H54 (cell line): ENCODE measurements around the gene OSTM1.
A peak's percentile ranks its signal among the peaks of the same experiment; 100 is the strongest.

Source experiments
- DNase-seq: peaks from one replicate; pipeline ENCODE4 v3.0.0; 2011; ENCODE audit warnings: low spot score, mixed read lengths; ENCODE audit not compliant: insufficient read length
- FAIRE-seq: peaks from 3 replicates; lab custom pipeline; 2011; peaks lifted over from hg19 to GRCh38; lab: Jason Lieb, UNC
- POLR2A ChIP-seq: IDR thresholded peaks from 2 replicates; pipeline ENCODE4 v1.6.1; 2011; ENCODE audit warnings: low read depth, mild to moderate bottlenecking, low read length

OSTM1 gene

GRCh38 chr6:108113557-108114519, 39.3 kb upstream of the OSTM1 start:
- TF ChIP-seq POLR2A, result no peak
- DNase-seq, result peak; percentile 63
- no peak for FAIRE-seq

GRCh38 chr6:108108374-108108773, 33.8 kb upstream of the OSTM1 start:
- FAIRE-seq (no peak), DNase-seq (no peak)
- no peak for TF ChIP-seq POLR2A

GRCh38 chr6:108107102-108107501, 32.6 kb upstream of the OSTM1 start:
- DNase-seq (no peak), FAIRE-seq (no peak)
- TF ChIP-seq POLR2A, result no peak

GRCh38 chr6:108106694-108107093, 32.2 kb upstream of the OSTM1 start:
- TF ChIP-seq POLR2A, result no peak
- FAIRE-seq (no peak), DNase-seq (no peak)

GRCh38 chr6:108106261-108106660, 31.7 kb upstream of the OSTM1 start:
- FAIRE-seq, result no peak
- no peak for TF ChIP-seq POLR2A
- DNase-seq, result no peak

- DNase-seq (no peak), FAIRE-seq (no peak)
- no peak for TF ChIP-seq POLR2A
Observed at GRCh38 chr6:108105571-108105970, 31.0 kb upstream of the OSTM1 start.

- FAIRE-seq (no peak), DNase-seq (no peak)
- TF ChIP-seq POLR2A, result no peak
Observed at GRCh38 chr6:108102965-108103364, 28.4 kb upstream of the OSTM1 start.

- TF ChIP-seq POLR2A, result no peak
- no peak for DNase-seq
- FAIRE-seq, result no peak
Observed at GRCh38 chr6:108100003-108100402, 25.5 kb upstream of the OSTM1 start.

GRCh38 chr6:108097882-108098281, 23.3 kb upstream of the OSTM1 start:
- no peak for TF ChIP-seq POLR2A
- DNase-seq (no peak), FAIRE-seq (no peak)

GRCh38 chr6:108093781-108094300, 19.3 kb upstream of the OSTM1 start:
- TF ChIP-seq POLR2A, result no peak
- DNase-seq (no peak), FAIRE-seq (no peak)

GRCh38 chr6:108091288-108091687, 16.7 kb upstream of the OSTM1 start:
- DNase-seq (no peak), FAIRE-seq (no peak)
- TF ChIP-seq POLR2A, result no peak

- no peak for FAIRE-seq
- TF ChIP-seq POLR2A, result no peak
- no peak for DNase-seq
Observed at GRCh38 chr6:108083349-108083748, 8.8 kb upstream of the OSTM1 start.

- FAIRE-seq (no peak), DNase-seq (no peak)
- no peak for TF ChIP-seq POLR2A
Observed at GRCh38 chr6:108082539-108082938, 8.0 kb upstream of the OSTM1 start.

- TF ChIP-seq POLR2A, result no peak
- FAIRE-seq (no peak), DNase-seq (peak; percentile 13)
Observed at GRCh38 chr6:108080010-108080780, 5.7 kb upstream of the OSTM1 start.
